Aorta (tissue), 5 donors: ENCODE data around the gene MPZL2. TPM values are rescaled to one million over a fixed set of nuclear protein-coding genes. Genes with fewer than 3 reads are reported as not detected.

ENCODE experiments used
- ATAC-seq: fragments of 200-7000 bp; cut with Tn5 transposase; one replicate; pipeline ENCODE4 v1.9.1; 2022; ENCODE audit warnings: moderate library complexity; ENCODE audit not compliant: low FRiP score
- DNase-seq, 2 donors: peaks; one replicate each; pipeline ENCODE4 v3.0.0-alpha.2; 2020
- H3K27ac ChIP-seq, 2 donors: one replicate each; pipeline ENCODE4 v1.5.1; 2013; ENCODE audit warnings: low read length in 2 of 2, mild to moderate bottlenecking in 2 of 2, moderate library complexity in 2 of 2, control low read depth in 1 of 2, inconsistent platforms in 1 of 2, low read depth in 1 of 2
- H3K27me3 ChIP-seq, 2 donors: one replicate each; pipeline ENCODE4 v1.6.1; 2013; ENCODE audit warnings: control low read depth in 1 of 2, low read length in 1 of 2, mild to moderate bottlenecking in 1 of 2, moderate library complexity in 1 of 2; ENCODE audit not compliant: insufficient read depth in 2 of 2, control insufficient read depth in 1 of 2
- H3K36me3 ChIP-seq, 2 donors: one replicate each; pipeline ENCODE4 v1.6.1; 2013; ENCODE audit warnings: control low read depth in 1 of 2, low read length in 1 of 2, mild to moderate bottlenecking in 1 of 2; ENCODE audit not compliant: insufficient read depth in 2 of 2, control insufficient read depth in 1 of 2
- H3K4me1 ChIP-seq, 2 donors: one replicate each; pipeline ENCODE4 v1.6.1; 2013; ENCODE audit warnings: low read length in 2 of 2, control low read depth in 1 of 2, mild to moderate bottlenecking in 1 of 2, moderate library complexity in 1 of 2; ENCODE audit not compliant: insufficient read depth in 2 of 2, control insufficient read depth in 1 of 2
- H3K4me3 ChIP-seq, 2 donors: one replicate each; pipeline ENCODE4 v1.5.1; 2013; ENCODE audit warnings: low read length in 2 of 2, control low read depth in 1 of 2, mild to moderate bottlenecking in 1 of 2
- H3K9me3 ChIP-seq: one replicate; pipeline ENCODE4 v1.6.1; 2013; ENCODE audit warnings: mild to moderate bottlenecking, low read length; ENCODE audit not compliant: control insufficient read depth
- WGBS, 2 donors: extraction: QIAGEN DNeasy Blood & Tissue Kit; methylation state at CpG; one replicate each; pipeline ENCODE4 v1.1.7; 2013; 5-methylcytosine and 5-hydroxymethylcytosine counted together
- intact Hi-C, 2 donors: fragments of 100-400 bp; cut with DNase I; formaldehyde crosslinking; loops; one replicate each; pipeline versions ENCODE4 v1.14.2 to v1.15.0; 2022
- polyA plus RNA-seq, 2 donors: library from polyadenylated mRNA; stranded (reverse); fragments of 200-250 nt; gene quantifications; one replicate each; pipeline ENCODE4 v1.2.3, GENCODE V29; 2013
- total RNA-seq, 2 donors: library from RNA; stranded (reverse); fragmentation: NEBNext Ultra II Directional; extraction: Animal tissue kit (Norgen Biotek cat#: 25700); gene quantifications; one replicate each; pipeline ENCODE4 v1.2.1, GENCODE V29; 2021
- donor health status: healthy with polysubstance abuse.
- donor health status: Bipolar disorder and iron deficiency.
- donor health status: DM: no; HTN: no; CAD: no.
- donor health status: DM: no; HTN: no; CAD: no.
- donor health status: DM: yes; HTN: yes; CAD: no.

MPZL2 gene
- total and polyA plus RNA-seq, 4 donors, result 3.8 to 63.2 (median 33.0) TPM

DNA sequence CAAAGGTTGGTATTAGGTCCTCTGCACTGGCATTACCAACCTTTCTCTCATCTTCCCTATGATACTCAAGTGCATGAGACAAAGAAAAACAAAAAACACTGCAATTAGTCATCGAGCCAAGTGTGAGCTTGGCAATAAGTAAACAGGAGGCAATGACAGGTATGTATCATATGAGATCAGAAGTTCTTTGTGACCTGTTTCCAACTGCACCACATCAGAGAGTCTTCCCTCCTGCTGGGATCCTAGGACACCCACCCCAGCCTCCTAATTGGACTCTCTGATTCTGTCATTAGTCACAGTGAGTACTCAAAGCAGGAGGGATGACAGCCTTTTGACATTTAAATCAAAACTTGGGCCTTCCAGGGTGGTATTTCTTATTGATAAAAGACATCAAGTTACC, 31.4 kb downstream of the MPZL2 start:
- H3K36me3 ChIP-seq, result no peaks in the 10 kb centered on the region
- peaks cover 0 to 2% of the 10 kb centered on the region in 2 donors for H3K27me3 ChIP-seq
- H3K27ac ChIP-seq, result no peak overlapping the region
- H3K9me3 ChIP-seq, result no peaks in the 10 kb centered on the region
- DNase-seq, result no peak
- intact Hi-C loops, result no loop called here
- H3K4me1 ChIP-seq, result no peaks in the 10 kb centered on the region
- 58 to 74% methylated on average over 1 of the region's 1 CpG for WGBS, 2 donors
- H3K4me3 ChIP-seq, result no peak overlapping the region
- no peak for ATAC-seq

GRCh38 chr11:118231461-118231860, 32.6 kb downstream of the MPZL2 start:
- DNase-seq, result no peak
- Histone ChIP-seq H3K9me3 (no peaks in the 10 kb centered on the region), H3K4me3 (no peak overlapping the region), H3K27ac (no peak overlapping the region), H3K27me3 (peaks cover 0 to 2% of the 10 kb centered on the region in 2 donors), H3K36me3 (no peaks in the 10 kb centered on the region), H3K4me1 (no peaks in the 10 kb centered on the region)
- intact Hi-C loops, result no loop called here
- no peak for ATAC-seq

DNA sequence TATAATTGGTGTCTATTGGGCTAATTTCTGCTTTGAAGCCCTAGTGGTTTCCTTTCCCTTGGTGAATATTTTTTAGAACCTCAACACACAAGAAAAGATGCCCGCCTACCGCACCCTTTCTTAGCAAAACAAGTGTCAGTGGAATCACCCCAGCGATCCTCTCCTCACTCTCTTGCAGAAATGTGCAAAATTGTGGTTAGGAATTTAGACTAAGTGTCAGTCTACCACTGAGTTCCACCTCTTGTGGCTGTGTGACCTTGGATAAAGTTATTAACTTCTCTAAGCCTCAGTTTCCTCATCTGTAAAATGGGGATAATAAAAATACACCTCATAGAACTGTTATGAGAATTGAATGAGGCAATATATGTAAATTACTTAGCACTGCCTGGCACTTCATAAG, 34.0 kb downstream of the MPZL2 start:
- H3K4me1 ChIP-seq, result no peaks in the 10 kb centered on the region
- H3K4me3 ChIP-seq, result no peak overlapping the region
- 87 to 93% methylated on average over 3 of the region's 3 CpGs for WGBS, 2 donors
- no peaks in the 10 kb centered on the region for H3K9me3 ChIP-seq
- DNase-seq (no peak), ATAC-seq (no peak)
- H3K27me3 ChIP-seq, result peaks cover 0 to 2% of the 10 kb centered on the region in 2 donors
- no peak overlapping the region for H3K27ac ChIP-seq
- intact Hi-C loops, result no loop called here
- no peaks in the 10 kb centered on the region for H3K36me3 ChIP-seq

DNA sequence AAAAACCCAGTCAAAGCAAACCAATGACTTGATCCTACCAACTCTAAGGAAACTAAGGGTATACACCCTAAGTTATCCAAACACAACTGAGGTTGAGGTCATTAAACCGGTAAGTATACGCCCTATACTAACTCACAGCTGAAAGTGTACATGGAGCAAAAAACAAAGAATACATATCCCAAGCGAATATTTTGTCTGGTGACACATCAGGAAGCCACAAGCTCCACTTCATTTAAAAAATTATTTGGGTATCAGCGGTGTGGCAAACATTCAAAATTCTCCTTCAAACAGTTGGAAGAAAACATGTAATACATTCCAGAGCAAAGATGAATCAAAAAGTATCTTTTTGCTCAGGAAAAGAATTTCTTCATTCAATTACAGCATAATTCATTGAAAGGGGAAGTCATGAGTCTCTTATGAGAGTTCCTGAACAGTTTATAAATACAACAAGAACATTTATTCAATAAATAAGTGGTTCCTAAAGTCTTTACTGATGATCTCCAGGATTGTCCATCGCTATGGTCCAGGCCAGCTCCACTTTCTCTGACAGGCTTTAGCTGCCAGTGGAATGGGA, 34.7 kb downstream of the MPZL2 start:
- intact Hi-C loops, result no loop called here

DNA sequence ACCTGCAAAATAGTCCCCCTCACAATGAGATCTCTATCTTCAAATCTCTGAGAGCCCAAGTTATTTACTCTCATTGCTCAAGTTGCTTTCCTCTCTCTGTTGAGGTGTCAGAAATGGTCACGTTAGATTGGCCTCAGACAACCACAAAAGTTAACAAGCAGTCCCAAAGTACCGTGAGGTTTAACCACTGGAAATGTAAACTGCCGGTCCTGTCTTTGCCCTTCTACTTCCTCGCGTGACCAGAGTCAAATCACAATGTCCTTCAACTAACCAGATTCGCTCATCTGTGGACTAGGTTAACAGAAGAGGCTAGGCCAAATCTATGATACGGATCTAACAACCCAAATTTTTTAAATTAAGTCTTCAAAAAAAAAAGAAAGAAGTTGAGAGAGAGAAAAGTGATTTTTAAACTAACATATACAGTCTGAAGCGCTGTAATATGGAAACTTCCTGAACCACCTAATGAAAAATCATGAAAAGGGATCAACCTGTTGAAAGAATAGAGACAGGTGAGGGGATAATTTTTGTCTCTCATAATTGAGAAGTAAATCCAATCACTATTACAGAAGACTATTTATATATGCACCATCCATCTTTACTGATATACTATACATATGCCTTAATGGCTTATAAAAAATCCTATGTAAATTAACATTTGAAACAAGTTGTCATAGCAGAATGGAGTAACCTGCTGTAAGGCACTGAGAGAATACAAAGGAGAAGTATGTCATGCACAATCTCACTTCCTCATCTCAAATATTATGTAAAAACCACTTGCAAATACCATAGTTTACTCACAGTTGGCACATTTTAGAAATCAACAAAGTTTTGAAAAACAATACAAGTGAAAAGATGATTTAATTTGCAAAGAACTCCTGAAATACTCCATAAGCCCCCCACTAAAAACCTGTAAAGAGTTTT, 36.0 kb downstream of the MPZL2 start:
- Histone ChIP-seq H3K27ac (no peak overlapping the region), H3K4me3 (no peak overlapping the region), H3K4me1 (no peaks in the 10 kb centered on the region), H3K36me3 (no peaks in the 10 kb centered on the region), H3K27me3 (peaks cover 0 to 2% of the 10 kb centered on the region in 2 donors), H3K9me3 (no peaks in the 10 kb centered on the region)
- DNase-seq (no peak), ATAC-seq (no peak)
- WGBS, 2 donors, result 86 to 88% methylated on average over 8 of the region's 8 CpGs
- intact Hi-C loops, result no loop called here

More for the DNA sequence above, 34.7 kb downstream of the MPZL2 start:
- DNase-seq (no peak), ATAC-seq (no peak)
- Histone ChIP-seq H3K36me3 (no peaks in the 10 kb centered on the region), H3K27me3 (peaks cover 0 to 2% of the 10 kb centered on the region in 2 donors), H3K4me1 (no peaks in the 10 kb centered on the region), H3K4me3 (no peak overlapping the region), H3K27ac (no peak overlapping the region), H3K9me3 (no peaks in the 10 kb centered on the region)
- WGBS, 2 donors, result 79 to 85% methylated on average over 5 of the region's 5 CpGs

DNA sequence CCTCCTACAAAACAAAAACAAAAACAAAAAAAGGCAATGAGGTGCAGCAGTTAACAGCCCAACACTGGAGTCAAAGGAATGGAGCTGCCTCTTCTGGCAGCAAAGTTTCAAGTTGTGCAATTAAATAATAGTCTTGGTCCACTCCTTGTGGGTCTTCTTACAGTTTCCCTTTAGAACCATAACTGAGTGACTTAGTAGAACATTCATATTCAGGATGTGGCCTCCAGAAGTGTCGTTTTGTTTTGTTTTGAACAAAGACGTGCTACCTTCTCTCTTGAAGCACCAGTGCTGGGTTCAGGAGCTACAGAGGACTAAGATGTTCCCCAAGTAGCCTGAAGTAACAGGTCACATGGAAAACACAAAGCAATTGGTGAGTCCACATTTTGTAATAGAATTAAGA, 37.3 kb downstream of the MPZL2 start:
- intact Hi-C loops, result no loop called here
- 59 to 60% methylated on average over 2 of the region's 2 CpGs for WGBS, 2 donors
- Histone ChIP-seq H3K27me3 (peaks cover 0 to 2% of the 10 kb centered on the region in 2 donors), H3K9me3 (no peaks in the 10 kb centered on the region), H3K36me3 (no peaks in the 10 kb centered on the region), H3K4me1 (no peaks in the 10 kb centered on the region), H3K4me3 (no peak overlapping the region), H3K27ac (no peak overlapping the region)
- DNase-seq, result no peak
- ATAC-seq, result no peak

GRCh38 chr11:118226296-118226695, 37.8 kb downstream of the MPZL2 start:
- H3K4me3 ChIP-seq, result no peak overlapping the region
- ATAC-seq (no peak), DNase-seq (peak in 1 of 2 donors; percentile 68)
- H3K4me1 ChIP-seq, result no peaks in the 10 kb centered on the region
- H3K9me3 ChIP-seq, result no peaks in the 10 kb centered on the region
- peaks cover 0 to 2% of the 10 kb centered on the region in 2 donors for H3K27me3 ChIP-seq
- H3K27ac ChIP-seq, result no peak overlapping the region
- intact Hi-C loops, result no loop called here
- 34 to 44% methylated on average over 7 of the region's 7 CpGs for WGBS, 2 donors
- no peaks in the 10 kb centered on the region for H3K36me3 ChIP-seq

GRCh38 chr11:118224511-118225188, 39.4 kb downstream of the MPZL2 start, which contains the start of gene JAML:
TSS of gene JAML (minus strand) at chr11:118225011. CDS start at chr11:118214866, 10,145 bp downstream.
- Histone ChIP-seq H3K4me3 (no peak within 1 kb of the TSS), H3K36me3 (no peaks in the 10 kb centered on the region), H3K4me1 (no peaks in the 10 kb centered on the region), H3K27ac (no peak within 1 kb of the TSS), H3K27me3 (peaks cover 0 to 2% of the 10 kb centered on the region in 2 donors), H3K9me3 (no peaks in the 10 kb centered on the region)
- DNase-seq (no peak), ATAC-seq (no peak)
- intact Hi-C loops, result no loop called here
- 46 to 56% methylated on average over 6 of the region's 6 CpGs for WGBS, 2 donors
